H9 (cell line): ENCODE data around the gene VAMP3. TPM values are rescaled to one million over a fixed set of nuclear protein-coding genes. Genes with fewer than 3 reads are reported as not detected.
A peak's percentile ranks its signal among the peaks of the same experiment; 100 is the strongest.

ENCODE experiments used
- DNase-seq: peaks from one replicate; pipeline ENCODE4 v3.0.0-alpha.2; 2017
- H2AFZ ChIP-seq: one replicate; pipeline ENCODE4 v1.6.1; 2013; ENCODE audit warnings: mild to moderate bottlenecking, low read length, control low read depth, moderate library complexity
- H2AK5ac ChIP-seq: 2 replicates; pipeline ENCODE4 v1.6.1; 2013; ENCODE audit warnings: low read length, control low read depth, mixed read lengths; ENCODE audit not compliant: insufficient read length
- H2BK120ac ChIP-seq: one replicate; pipeline ENCODE4 v1.6.1; 2013; ENCODE audit warnings: low read depth, mild to moderate bottlenecking, low read length, control low read depth, inconsistent platforms; ENCODE audit not compliant: poor library complexity, severe bottlenecking
- H2BK12ac ChIP-seq: 2 replicates; pipeline ENCODE4 v1.6.1; 2013; ENCODE audit warnings: low read length, control low read depth, mixed read lengths, low read depth; ENCODE audit not compliant: insufficient read length
- H2BK15ac ChIP-seq: 2 replicates; pipeline ENCODE4 v1.6.1; 2013; ENCODE audit warnings: low read depth, low read length, control low read depth
- H2BK20ac ChIP-seq: one replicate; pipeline ENCODE4 v1.6.1; 2013; ENCODE audit warnings: low read depth, mild to moderate bottlenecking, low read length, control low read depth, inconsistent platforms; ENCODE audit not compliant: poor library complexity, severe bottlenecking
- H2BK5ac ChIP-seq: 2 replicates; pipeline ENCODE4 v1.6.1; 2013; ENCODE audit warnings: low read length, control low read depth, mixed read lengths; ENCODE audit not compliant: insufficient read length
- H3K14ac ChIP-seq: 2 replicates; pipeline ENCODE4 v1.6.1; 2013; ENCODE audit warnings: low read length, control low read depth; ENCODE audit not compliant: insufficient read depth
- H3K18ac ChIP-seq: 2 replicates; pipeline ENCODE4 v1.6.1; 2013; ENCODE audit warnings: low read depth, mild to moderate bottlenecking, mixed read lengths, low read length, control low read depth; ENCODE audit not compliant: insufficient read length
- H3K23ac ChIP-seq: 2 replicates; pipeline ENCODE4 v1.6.1; 2013; ENCODE audit warnings: low read length, control low read depth, mixed read lengths, low read depth; ENCODE audit not compliant: insufficient read length
- H3K23me2 ChIP-seq: 2 replicates; pipeline ENCODE4 v1.6.1; 2013; ENCODE audit warnings: low read depth, mild to moderate bottlenecking, mixed read lengths, low read length, control low read depth; ENCODE audit not compliant: insufficient read length, poor library complexity, severe bottlenecking
- H3K27ac ChIP-seq: 2 replicates; pipeline ENCODE4 v1.5.1; 2013; ENCODE audit warnings: low read length, control low read depth, mixed read lengths, low read depth; ENCODE audit not compliant: insufficient read length
- H3K27me3 ChIP-seq: 2 replicates; pipeline ENCODE4 v1.6.1; 2013; ENCODE audit warnings: low read length, control low read depth, inconsistent platforms; ENCODE audit not compliant: insufficient read depth
- H3K4ac ChIP-seq: 2 replicates; pipeline ENCODE4 v1.6.1; 2013; ENCODE audit warnings: low read depth, mild to moderate bottlenecking, control low read depth, inconsistent platforms, low read length, moderate library complexity
- H3K4me1 ChIP-seq: 2 replicates; pipeline ENCODE4 v1.6.1; 2013; ENCODE audit warnings: low read length, control low read depth, inconsistent platforms; ENCODE audit not compliant: insufficient read depth
- H3K4me2 ChIP-seq: 2 replicates; pipeline ENCODE4 v1.6.1; 2013; ENCODE audit warnings: low read length, control low read depth, mixed read lengths; ENCODE audit not compliant: insufficient read length, insufficient read depth
- H3K56ac ChIP-seq: 2 replicates; pipeline ENCODE4 v1.6.1; 2013; ENCODE audit warnings: low read depth, mild to moderate bottlenecking, mixed read lengths, low read length, control low read depth; ENCODE audit not compliant: insufficient read length
- H3K79me1 ChIP-seq: 2 replicates; pipeline ENCODE4 v1.6.1; 2013; ENCODE audit warnings: low read depth, mild to moderate bottlenecking, moderate library complexity, low read length, control low read depth, inconsistent platforms; ENCODE audit not compliant: insufficient read depth, poor library complexity, severe bottlenecking
- H3K79me2 ChIP-seq: 2 replicates; pipeline ENCODE4 v1.6.1; 2013; ENCODE audit warnings: low read length, control low read depth, inconsistent platforms; ENCODE audit not compliant: insufficient read depth
- H3K9ac ChIP-seq: 2 replicates; pipeline ENCODE4 v1.6.1; 2013; ENCODE audit warnings: low read length, control low read depth, mixed read lengths; ENCODE audit not compliant: insufficient read length; ENCODE audit errors: extremely low read depth
- H3K9me3 ChIP-seq: one replicate; pipeline ENCODE4 v1.6.1; 2013; ENCODE audit warnings: low read depth, low read length, inconsistent platforms; ENCODE audit not compliant: control insufficient read depth
- H3T11ph ChIP-seq: one replicate; pipeline ENCODE4 v1.6.1; 2013; ENCODE audit warnings: mild to moderate bottlenecking, low read length, control low read depth, inconsistent platforms
- H4K20me1 ChIP-seq: one replicate; pipeline ENCODE4 v1.6.1; 2013; ENCODE audit not compliant: control insufficient read depth, insufficient read length, insufficient read depth
- H4K5ac ChIP-seq: 2 replicates; pipeline ENCODE4 v1.6.1; 2013; ENCODE audit warnings: low read depth, mild to moderate bottlenecking, mixed read lengths, low read length, control low read depth; ENCODE audit not compliant: insufficient read length
- H4K8ac ChIP-seq: replicated peaks from 2 replicates; pipeline ENCODE4 v1.6.1; 2013; ENCODE audit warnings: low read length, control low read depth, mixed read lengths, low read depth; ENCODE audit not compliant: insufficient read length
- H4K91ac ChIP-seq: 2 replicates; pipeline ENCODE4 v1.6.1; 2013; ENCODE audit warnings: low read depth, mild to moderate bottlenecking, moderate library complexity, mixed read lengths, low read length, control low read depth; ENCODE audit not compliant: insufficient read length
- H3K27ac Mint-ChIP-seq, 3 experiments: 2 replicates in 2 of 3; 3 replicates in 1 of 3; pipeline ENCODE4 v1.8.0; 2020 to 2021; ENCODE audit warnings: mixed read lengths in 3 of 3, mild to moderate bottlenecking in 1 of 3, moderate library complexity in 1 of 3
- H3K27me3 Mint-ChIP-seq: 2 replicates; pipeline ENCODE4 v1.8.0; 2021; ENCODE audit warnings: low read depth, mild to moderate bottlenecking, moderate library complexity, mixed read lengths
- H3K36me3 Mint-ChIP-seq, 3 experiments: 2 replicates in 2 of 3; 3 replicates in 1 of 3; pipeline ENCODE4 v1.8.0; 2020 to 2021; ENCODE audit warnings: low read depth in 3 of 3, mixed read lengths in 3 of 3; ENCODE audit not compliant: insufficient read depth in 1 of 3
- H3K4me1 Mint-ChIP-seq, 2 experiments: 2 replicates each; pipeline ENCODE4 v1.8.0; 2020; ENCODE audit warnings: mixed read lengths in 2 of 2
- H3K4me3 Mint-ChIP-seq, 2 experiments: 2 replicates in 1 of 2; 3 replicates in 1 of 2; pipeline ENCODE4 v1.8.0; 2020 to 2021; ENCODE audit warnings: mild to moderate bottlenecking in 2 of 2, mixed read lengths in 2 of 2, moderate library complexity in 1 of 2
- H3K9me3 Mint-ChIP-seq, 2 experiments: 2 replicates in 1 of 2; 3 replicates in 1 of 2; pipeline ENCODE4 v1.8.0; 2020; ENCODE audit warnings: mild to moderate bottlenecking in 2 of 2, mixed read lengths in 2 of 2, moderate library complexity in 1 of 2
- WGBS: extraction: QIAGEN DNeasy Blood & Tissue Kit; methylation state at CpG from one replicate; pipeline ENCODE4 v1.1.7; 2013; ENCODE audit warnings: missing lambda C conversion rate, low lambda C conversion rate, mixed read lengths; ENCODE audit not compliant: insufficient read length; ENCODE audit errors: extremely low coverage; 5-methylcytosine and 5-hydroxymethylcytosine counted together
- total RNA-seq: library from RNA; stranded (reverse); gene quantifications from 2 replicates; pipeline ENCODE4 v1.2.1, GENCODE V29; 2021
- TF ChIP-seq, protein P1 (sequence below): fragments of 200-600 bp; sonication (generic); conservative IDR thresholded peaks from 3 replicates; pipeline ENCODE4 v1.8.0; 2021; ENCODE audit warnings: antibody characterized with exemption, mild to moderate bottlenecking

Gene VAMP3
- total RNA-seq, 1 experiment from 2014 or later = 42.9 TPM

DNA sequence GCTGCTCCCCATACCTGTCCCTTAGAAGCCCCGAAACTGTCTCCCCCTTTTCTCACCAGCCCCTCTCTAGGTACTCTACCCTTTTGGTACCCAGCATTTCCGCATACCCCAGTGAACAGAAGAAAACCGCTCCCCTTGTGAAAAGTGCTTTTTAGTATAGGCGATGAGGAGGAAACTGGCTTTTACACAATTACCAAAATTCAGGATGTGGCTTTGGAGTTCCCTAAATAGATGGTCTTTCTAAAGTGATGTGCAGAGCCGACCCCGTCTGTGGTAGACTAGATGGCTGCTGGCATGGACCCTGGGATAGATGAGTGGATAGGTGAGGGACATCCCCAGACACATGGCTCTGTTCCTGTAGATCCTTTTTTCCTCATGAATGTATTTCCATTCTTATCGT, 10.4 kb downstream of the VAMP3 start:
- Histone ChIP-seq H3K4me2 (no peak overlapping the region), H3K23me2 (peaks cover 4% of the 10 kb centered on the region), H2AK5ac (no peak overlapping the region), H3K4me1 (no peaks in the 10 kb centered on the region), H3T11ph (no peak overlapping the region), H2BK15ac (no peak overlapping the region), H3K27me3 (no peaks in the 10 kb centered on the region; the same call in 1 of the 2 replicates), H3K79me1 (no peaks in the 10 kb centered on the region), H4K5ac (no peak overlapping the region), H3K18ac (no peak overlapping the region), H4K8ac (no peak overlapping the region), H3K14ac (no peak overlapping the region), H3K27ac (no peak overlapping the region), H2BK12ac (no peak overlapping the region), H3K56ac (no peak overlapping the region), H3K23ac (no peak overlapping the region), H4K91ac (no peak overlapping the region), H3K79me2 (no peaks in the 10 kb centered on the region), H3K9ac (no peak overlapping the region), H3K9me3 (no peaks in the 10 kb centered on the region), H4K20me1 (no peaks in the 10 kb centered on the region), H2BK5ac (no peak overlapping the region), H3K4ac (no peak overlapping the region), H2BK20ac (no peak overlapping the region), H2AFZ (no peak overlapping the region), H2BK120ac (no peak overlapping the region)
- TF ChIP-seq, protein P1, sequence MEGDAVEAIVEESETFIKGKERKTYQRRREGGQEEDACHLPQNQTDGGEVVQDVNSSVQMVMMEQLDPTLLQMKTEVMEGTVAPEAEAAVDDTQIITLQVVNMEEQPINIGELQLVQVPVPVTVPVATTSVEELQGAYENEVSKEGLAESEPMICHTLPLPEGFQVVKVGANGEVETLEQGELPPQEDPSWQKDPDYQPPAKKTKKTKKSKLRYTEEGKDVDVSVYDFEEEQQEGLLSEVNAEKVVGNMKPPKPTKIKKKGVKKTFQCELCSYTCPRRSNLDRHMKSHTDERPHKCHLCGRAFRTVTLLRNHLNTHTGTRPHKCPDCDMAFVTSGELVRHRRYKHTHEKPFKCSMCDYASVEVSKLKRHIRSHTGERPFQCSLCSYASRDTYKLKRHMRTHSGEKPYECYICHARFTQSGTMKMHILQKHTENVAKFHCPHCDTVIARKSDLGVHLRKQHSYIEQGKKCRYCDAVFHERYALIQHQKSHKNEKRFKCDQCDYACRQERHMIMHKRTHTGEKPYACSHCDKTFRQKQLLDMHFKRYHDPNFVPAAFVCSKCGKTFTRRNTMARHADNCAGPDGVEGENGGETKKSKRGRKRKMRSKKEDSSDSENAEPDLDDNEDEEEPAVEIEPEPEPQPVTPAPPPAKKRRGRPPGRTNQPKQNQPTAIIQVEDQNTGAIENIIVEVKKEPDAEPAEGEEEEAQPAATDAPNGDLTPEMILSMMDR = no peak
- H3K27ac Mint-ChIP-seq = 0 out of 7 replicates have a peak overlapping the region, but pooled peaks of 1 of the 3 experiments have one; percentile 11
- peaks cover 10% of the 10 kb centered on the region in 2 experiments for H3K9me3 Mint-ChIP-seq
- WGBS = no CpG with 5 or more reads among the region's 7 CpGs
- H3K4me3 Mint-ChIP-seq = no peak overlapping the region
- H3K27me3 Mint-ChIP-seq = peaks cover 12% of the 10 kb centered on the region
- H3K36me3 Mint-ChIP-seq = peaks cover 34 to 61% (median 59%) of the 10 kb centered on the region in 3 experiments
- H3K4me1 Mint-ChIP-seq = peaks cover 6 to 7% of the 10 kb centered on the region in 2 experiments
- DNase-seq = no peak
